IPS-18a (cell line): ENCODE data around the gene LAMA1.

Source experiments
- H3K27ac ChIP-seq: one replicate; pipeline ENCODE4 v1.5.1; 2013; ENCODE audit warnings: low read length
- H3K27me3 ChIP-seq: one replicate; pipeline ENCODE4 v1.6.1; 2013; ENCODE audit warnings: mild to moderate bottlenecking, low read length; ENCODE audit not compliant: control insufficient read depth, insufficient read depth
- H3K36me3 ChIP-seq: one replicate; pipeline ENCODE4 v1.6.1; 2013; ENCODE audit warnings: low read depth, low read length; ENCODE audit not compliant: control insufficient read depth
- H3K4me1 ChIP-seq: one replicate; pipeline ENCODE4 v1.6.1; 2013; ENCODE audit warnings: low read depth, low read length; ENCODE audit not compliant: control insufficient read depth
- H3K4me3 ChIP-seq: one replicate; pipeline ENCODE4 v1.5.1; 2013; ENCODE audit warnings: low read length
- H3K9ac ChIP-seq: one replicate; pipeline ENCODE4 v1.6.1; 2013; ENCODE audit warnings: mild to moderate bottlenecking, low read length, moderate library complexity
- H3K9me3 ChIP-seq: one replicate; pipeline ENCODE4 v1.6.1; 2013; ENCODE audit warnings: low read depth, low read length; ENCODE audit not compliant: control insufficient read depth

LAMA1 gene

DNA sequence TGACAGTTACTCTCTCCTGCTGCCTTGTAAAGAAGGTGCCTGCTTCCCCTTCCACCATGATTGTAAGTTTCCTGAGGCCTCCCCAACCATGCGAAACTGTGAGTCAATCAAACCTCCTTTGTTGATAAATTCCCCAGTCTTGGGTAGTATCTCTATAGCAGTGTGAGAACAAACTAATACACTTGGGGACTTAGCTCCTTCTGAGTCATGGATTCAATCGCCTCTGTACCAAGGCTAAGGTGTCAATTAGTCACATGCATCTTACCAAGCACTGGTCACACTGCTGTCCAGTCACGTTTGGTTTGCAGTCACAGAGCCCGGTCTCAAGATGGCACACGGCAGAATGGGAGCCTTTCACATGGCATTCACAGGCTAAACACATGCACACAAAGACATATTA, 100.6 kb downstream of the LAMA1 start:
- H3K36me3 ChIP-seq: peaks cover 31% of the 10 kb centered on the region

DNA sequence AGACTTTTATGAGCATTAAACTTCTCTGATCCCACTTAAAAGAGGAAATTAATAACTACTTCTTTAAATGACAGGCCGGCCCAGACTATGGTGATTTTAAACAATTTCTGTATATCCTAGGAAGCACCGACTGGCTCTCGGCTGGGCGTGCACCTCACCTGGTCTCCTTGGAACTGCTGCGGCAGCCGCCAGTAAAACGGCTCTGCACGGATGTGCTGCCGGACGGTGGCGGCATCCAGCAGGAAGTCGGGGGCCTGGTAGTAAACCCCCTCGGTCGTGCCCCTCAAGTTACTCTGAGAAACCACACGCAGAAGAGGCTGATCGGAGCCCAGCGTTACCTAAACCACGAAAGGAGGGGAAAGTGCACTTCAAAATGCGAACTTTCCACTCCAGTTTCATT, 106.5 kb downstream of the LAMA1 start:
- Histone ChIP-seq H3K4me1 (no peaks in the 10 kb centered on the region), H3K9ac (no peak overlapping the region), H3K27ac (no peak overlapping the region), H3K36me3 (peaks cover 49% of the 10 kb centered on the region), H3K27me3 (no peaks in the 10 kb centered on the region), H3K9me3 (no peaks in the 10 kb centered on the region), H3K4me3 (no peak overlapping the region)

More for the DNA sequence above, 100.6 kb downstream of the LAMA1 start:
- Histone ChIP-seq H3K27ac (no peak overlapping the region), H3K4me3 (no peak overlapping the region), H3K9me3 (no peaks in the 10 kb centered on the region), H3K27me3 (no peaks in the 10 kb centered on the region), H3K4me1 (no peaks in the 10 kb centered on the region), H3K9ac (no peak overlapping the region)

GRCh38 chr18:7004009-7004408, 113.6 kb downstream of the LAMA1 start:
- Histone ChIP-seq H3K27me3 (no peaks in the 10 kb centered on the region), H3K9ac (no peak overlapping the region), H3K4me3 (no peak overlapping the region), H3K9me3 (no peaks in the 10 kb centered on the region), H3K4me1 (peaks cover 10% of the 10 kb centered on the region), H3K36me3 (peaks cover 16% of the 10 kb centered on the region), H3K27ac (no peak overlapping the region)

DNA sequence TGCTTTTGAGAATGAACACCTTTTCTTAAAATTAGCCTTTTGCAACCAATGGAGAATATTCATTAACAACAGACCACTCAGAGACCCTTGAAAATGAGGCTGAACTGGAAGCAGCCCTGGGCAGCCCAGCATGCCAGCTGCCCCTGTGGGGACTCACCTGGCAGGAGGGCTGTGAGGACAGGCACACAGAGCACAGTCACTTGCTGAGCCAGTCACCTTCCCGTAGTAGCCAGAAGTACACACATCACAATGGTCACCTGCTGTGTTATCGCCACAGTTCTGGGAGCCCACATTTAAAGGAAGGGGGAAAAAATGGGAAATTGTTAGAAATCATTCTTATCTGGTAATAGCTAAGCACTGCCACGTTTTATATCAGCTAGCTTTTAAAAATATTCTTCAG, 115.5 kb downstream of the LAMA1 start:
- Histone ChIP-seq H3K27me3 (no peaks in the 10 kb centered on the region), H3K4me3 (no peak overlapping the region), H3K9me3 (no peaks in the 10 kb centered on the region), H3K27ac (no peak overlapping the region), H3K9ac (no peak overlapping the region), H3K4me1 (peaks cover 10% of the 10 kb centered on the region), H3K36me3 (peaks cover 13% of the 10 kb centered on the region)

DNA sequence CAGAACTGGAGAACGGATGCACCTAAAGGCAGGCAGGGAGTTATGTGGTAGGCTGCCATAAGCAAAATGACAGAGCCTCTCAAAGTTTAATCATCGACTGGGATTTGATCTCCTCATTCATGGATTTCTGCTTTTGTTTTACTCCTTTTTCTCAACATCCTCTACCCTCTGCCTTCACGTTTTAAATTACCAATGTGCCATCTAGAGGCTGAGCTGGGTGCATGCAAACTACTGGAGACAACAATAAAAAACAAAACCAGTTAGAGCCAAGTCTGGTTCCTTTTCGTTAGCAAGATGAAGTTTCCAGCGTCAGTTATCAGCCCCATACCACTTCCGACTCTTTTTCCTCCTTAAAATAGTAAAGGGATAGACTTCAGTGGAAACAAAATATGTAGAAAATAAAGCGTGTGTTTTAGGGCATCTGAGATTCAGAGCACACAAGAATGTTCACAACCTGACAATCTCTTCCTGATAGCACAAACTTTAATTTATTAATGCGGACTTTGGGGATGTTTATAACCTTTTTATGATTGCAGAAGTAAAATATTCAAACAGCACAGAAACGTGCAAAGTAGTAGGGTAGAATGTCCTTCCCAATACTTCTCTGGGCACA, 117.0 kb downstream of the LAMA1 start:
- H3K9ac ChIP-seq: no peak overlapping the region
- H3K4me1 ChIP-seq: peaks cover 10% of the 10 kb centered on the region
- H3K27ac ChIP-seq: no peak overlapping the region
- H3K27me3 ChIP-seq: no peaks in the 10 kb centered on the region
- peaks cover 10% of the 10 kb centered on the region for H3K36me3 ChIP-seq
- no peaks in the 10 kb centered on the region for H3K9me3 ChIP-seq
- H3K4me3 ChIP-seq: no peak overlapping the region

- H3K4me1 ChIP-seq: peaks cover 10% of the 10 kb centered on the region
- H3K9me3 ChIP-seq: no peaks in the 10 kb centered on the region
- no peak overlapping the region for H3K9ac ChIP-seq
- H3K27me3 ChIP-seq: no peaks in the 10 kb centered on the region
- H3K27ac ChIP-seq: no peak overlapping the region
- peaks cover 20% of the 10 kb centered on the region for H3K36me3 ChIP-seq
- H3K4me3 ChIP-seq: no peak overlapping the region
Measured at GRCh38 chr18:6997808-6998207, 119.8 kb downstream of the LAMA1 start.

- H3K36me3 ChIP-seq: peaks cover 36% of the 10 kb centered on the region
- H3K4me3 ChIP-seq: no peak overlapping the region
- H3K9me3 ChIP-seq: no peaks in the 10 kb centered on the region
- no peaks in the 10 kb centered on the region for H3K27me3 ChIP-seq
- H3K27ac ChIP-seq: no peak overlapping the region
- H3K4me1 ChIP-seq: no peaks in the 10 kb centered on the region
- no peak overlapping the region for H3K9ac ChIP-seq
Measured at GRCh38 chr18:6994771-6995430, 122.7 kb downstream of the LAMA1 start.

DNA sequence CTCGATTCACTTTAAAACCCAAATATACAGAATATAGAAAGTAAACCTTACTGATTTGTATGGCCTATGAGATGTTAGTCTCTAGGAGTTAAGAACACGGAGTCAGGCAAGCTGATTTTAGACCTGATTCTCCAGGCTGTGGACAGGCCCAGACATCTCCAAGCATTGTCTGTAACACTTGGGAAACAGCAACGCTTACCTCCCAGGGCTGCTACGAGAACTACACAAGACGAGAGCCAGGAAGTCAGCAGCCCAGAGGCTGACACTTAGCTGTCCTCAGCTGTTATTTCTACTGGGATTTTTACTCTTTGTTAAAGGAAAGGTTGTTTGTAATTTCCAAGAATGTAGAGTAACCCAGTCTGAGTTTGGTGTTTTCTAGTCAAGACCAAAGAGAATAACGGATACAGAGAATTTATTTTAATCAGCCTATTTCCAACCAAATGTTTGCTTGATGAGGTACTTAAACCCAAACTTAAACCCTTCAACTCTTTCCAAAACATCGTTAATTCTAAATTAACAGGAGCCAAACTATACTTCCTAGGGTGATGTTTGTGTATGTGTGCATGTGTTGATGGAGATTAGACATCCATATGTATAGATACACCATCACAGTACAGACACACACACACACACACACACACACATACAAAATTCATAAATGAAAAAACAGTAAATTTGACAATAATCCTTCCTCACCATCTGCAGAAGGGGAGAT, 123.4 kb downstream of the LAMA1 start:
- H3K27ac ChIP-seq: no peak overlapping the region

DNA sequence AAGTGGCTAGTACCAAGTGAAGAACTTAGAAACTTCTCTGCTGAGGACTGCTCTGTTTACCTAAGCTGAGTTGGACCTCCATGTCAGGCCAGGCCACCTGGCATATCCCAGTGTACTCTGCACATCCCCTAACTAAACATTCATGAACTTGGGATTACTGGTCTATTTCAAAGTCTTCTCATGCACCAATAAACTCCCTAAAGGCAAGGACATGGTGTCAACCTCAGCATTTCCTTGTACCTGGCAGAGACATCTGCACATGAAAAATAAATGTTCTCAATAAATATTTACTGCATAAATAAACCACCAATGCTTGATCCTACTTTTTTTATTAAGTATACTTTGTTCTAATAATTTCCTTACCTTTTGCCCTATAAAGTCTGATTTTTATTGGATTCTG, 124.8 kb downstream of the LAMA1 start:
- Histone ChIP-seq H3K9ac (no peak overlapping the region), H3K27me3 (no peaks in the 10 kb centered on the region), H3K4me3 (no peak overlapping the region), H3K9me3 (no peaks in the 10 kb centered on the region), H3K27ac (no peak overlapping the region), H3K36me3 (peaks cover 37% of the 10 kb centered on the region), H3K4me1 (no peaks in the 10 kb centered on the region)

More for the DNA sequence above, 123.4 kb downstream of the LAMA1 start:
- H3K36me3 ChIP-seq: peaks cover 33% of the 10 kb centered on the region
- no peak overlapping the region for H3K4me3 ChIP-seq
- no peaks in the 10 kb centered on the region for H3K9me3 ChIP-seq
- H3K27me3 ChIP-seq: no peaks in the 10 kb centered on the region
- H3K9ac ChIP-seq: no peak overlapping the region
- H3K4me1 ChIP-seq: no peaks in the 10 kb centered on the region

GRCh38 chr18:6983366-6983765, 134.2 kb downstream of the LAMA1 start:
- Histone ChIP-seq H3K36me3 (peaks cover 30% of the 10 kb centered on the region), H3K4me1 (no peaks in the 10 kb centered on the region), H3K27me3 (no peaks in the 10 kb centered on the region), H3K9ac (no peak overlapping the region), H3K4me3 (no peak overlapping the region), H3K9me3 (no peaks in the 10 kb centered on the region), H3K27ac (no peak overlapping the region)

GRCh38 chr18:6982398-6982797, 135.2 kb downstream of the LAMA1 start:
- Histone ChIP-seq H3K27ac (no peak overlapping the region), H3K4me3 (no peak overlapping the region), H3K27me3 (no peaks in the 10 kb centered on the region), H3K36me3 (peaks cover 39% of the 10 kb centered on the region), H3K9ac (no peak overlapping the region), H3K4me1 (no peaks in the 10 kb centered on the region), H3K9me3 (no peaks in the 10 kb centered on the region)
